A549 (cell line): ENCODE results near the gene KIF21A.

Source experiments
- BHLHE40 ChIP-seq: IDR thresholded peaks from 2 replicates; pipeline ENCODE4 v1.6.1; 2012; ENCODE audit warnings: low read depth, low read length, inconsistent platforms
- JUN ChIP-seq, 2 experiments: fragments of >200 bp; sonication (Bioruptor Twin); formaldehyde crosslinking; IDR thresholded peaks; 2 replicates in 1 of 2; 3 replicates in 1 of 2; pipeline ENCODE4 v1.6.1; 2016 to 2017
- NR3C1 ChIP-seq: fragments of >200 bp; sonication (Bioruptor Twin); formaldehyde crosslinking; IDR thresholded peaks from 3 replicates; pipeline ENCODE4 v1.6.1; 2017
- POLR2A ChIP-seq: IDR thresholded peaks from 2 replicates; pipeline ENCODE4 v1.6.1; 2012; ENCODE audit warnings: mild to moderate bottlenecking, low read length
- RFX5 ChIP-seq: fragments of 450-650 bp; IDR thresholded peaks from 2 replicates; pipeline ENCODE4 v1.7.1; 2014; ENCODE audit warnings: antibody characterized with exemption, mild to moderate bottlenecking, moderate library complexity
- SMC3 ChIP-seq: fragments of >200 bp; sonication (Bioruptor Twin); formaldehyde crosslinking; IDR thresholded peaks from 3 replicates; pipeline ENCODE4 v1.6.1; 2018; ENCODE audit warnings: inconsistent platforms
- TF ChIP-seq, protein P1 (sequence below): fragments of >200 bp; sonication (Bioruptor Twin); formaldehyde crosslinking; IDR thresholded peaks from 3 replicates; pipeline ENCODE4 v1.5.1; 2016
- TF ChIP-seq, protein P2 (sequence below): IDR thresholded peaks from 2 replicates; pipeline ENCODE4 v1.6.1; 2012

DNA sequence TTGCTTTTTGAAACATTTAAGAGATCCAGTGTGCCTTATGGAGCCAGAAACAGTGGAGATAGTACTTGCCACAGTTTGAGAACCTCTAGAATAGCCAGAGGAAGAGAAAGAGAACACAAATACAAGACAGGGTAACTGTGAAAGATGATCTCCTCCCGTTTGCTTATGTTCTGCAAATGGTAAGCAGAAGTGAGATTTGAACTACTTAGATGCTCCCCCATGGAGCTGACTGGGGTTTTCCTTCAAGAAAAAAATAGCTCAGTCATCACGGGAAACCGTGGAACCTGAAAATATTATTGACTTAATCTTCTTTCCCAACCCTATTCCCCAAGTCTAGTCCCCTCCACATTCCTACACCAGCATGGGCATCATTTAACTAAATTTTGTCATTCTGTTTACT is 87.1 kb downstream of the KIF21A start:
- TF ChIP-seq, protein P1, sequence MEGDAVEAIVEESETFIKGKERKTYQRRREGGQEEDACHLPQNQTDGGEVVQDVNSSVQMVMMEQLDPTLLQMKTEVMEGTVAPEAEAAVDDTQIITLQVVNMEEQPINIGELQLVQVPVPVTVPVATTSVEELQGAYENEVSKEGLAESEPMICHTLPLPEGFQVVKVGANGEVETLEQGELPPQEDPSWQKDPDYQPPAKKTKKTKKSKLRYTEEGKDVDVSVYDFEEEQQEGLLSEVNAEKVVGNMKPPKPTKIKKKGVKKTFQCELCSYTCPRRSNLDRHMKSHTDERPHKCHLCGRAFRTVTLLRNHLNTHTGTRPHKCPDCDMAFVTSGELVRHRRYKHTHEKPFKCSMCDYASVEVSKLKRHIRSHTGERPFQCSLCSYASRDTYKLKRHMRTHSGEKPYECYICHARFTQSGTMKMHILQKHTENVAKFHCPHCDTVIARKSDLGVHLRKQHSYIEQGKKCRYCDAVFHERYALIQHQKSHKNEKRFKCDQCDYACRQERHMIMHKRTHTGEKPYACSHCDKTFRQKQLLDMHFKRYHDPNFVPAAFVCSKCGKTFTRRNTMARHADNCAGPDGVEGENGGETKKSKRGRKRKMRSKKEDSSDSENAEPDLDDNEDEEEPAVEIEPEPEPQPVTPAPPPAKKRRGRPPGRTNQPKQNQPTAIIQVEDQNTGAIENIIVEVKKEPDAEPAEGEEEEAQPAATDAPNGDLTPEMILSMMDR: no peak
- TF ChIP-seq JUN (IDR thresholded peaks at IDR 0.05) (no peak), NR3C1 (no peak), SMC3 (no peak), RFX5 (no peak), BHLHE40 (no peak), POLR2A (no peak)
- TF ChIP-seq, protein P2, sequence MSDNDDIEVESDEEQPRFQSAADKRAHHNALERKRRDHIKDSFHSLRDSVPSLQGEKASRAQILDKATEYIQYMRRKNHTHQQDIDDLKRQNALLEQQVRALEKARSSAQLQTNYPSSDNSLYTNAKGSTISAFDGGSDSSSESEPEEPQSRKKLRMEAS: no peak
